ENCODE results near the gene COX10.
"Not testable (repeated sequence)": the region's sequence is repeated elsewhere in the genome, so short reads cannot be mapped to it uniquely, and the experiment has no call there.

The COX10 gene

DNA sequence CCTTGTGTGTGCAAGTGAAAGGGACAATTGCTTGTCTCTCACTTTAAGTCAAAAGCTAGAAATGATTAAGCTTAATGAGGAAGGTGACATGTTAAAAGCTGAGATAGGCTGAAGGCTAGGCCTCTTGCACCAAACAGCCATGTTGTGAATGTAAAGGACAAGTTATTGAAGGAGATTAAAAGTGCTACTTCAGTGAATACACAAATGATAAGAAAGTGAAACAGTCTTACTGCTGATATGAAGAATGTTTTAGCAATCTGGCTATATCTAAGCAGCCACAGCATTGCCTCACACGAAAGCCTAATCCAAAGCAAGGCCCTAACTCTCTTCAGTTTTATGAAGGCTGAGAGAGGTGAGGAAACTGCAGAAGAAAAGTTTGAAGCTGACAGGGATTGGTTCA lies 96.3 kb downstream of the COX10 start:
- Histone ChIP-seq H3K36me3 (no peaks in the 10 kb centered on the region), H3K9me3 (no peaks in the 10 kb centered on the region), H3K4me3 (ENCODE audit: low read depth, low read length) (no peak overlapping the region), H3K27me3 (no peaks in the 10 kb centered on the region), H3K4me1 (no peaks in the 10 kb centered on the region)
- no peak for DNase-seq
- TF ChIP-seq CTCF (IDR thresholded peaks at IDR 0.05; ENCODE audit: low read depth, low read length), result no peak

DNA sequence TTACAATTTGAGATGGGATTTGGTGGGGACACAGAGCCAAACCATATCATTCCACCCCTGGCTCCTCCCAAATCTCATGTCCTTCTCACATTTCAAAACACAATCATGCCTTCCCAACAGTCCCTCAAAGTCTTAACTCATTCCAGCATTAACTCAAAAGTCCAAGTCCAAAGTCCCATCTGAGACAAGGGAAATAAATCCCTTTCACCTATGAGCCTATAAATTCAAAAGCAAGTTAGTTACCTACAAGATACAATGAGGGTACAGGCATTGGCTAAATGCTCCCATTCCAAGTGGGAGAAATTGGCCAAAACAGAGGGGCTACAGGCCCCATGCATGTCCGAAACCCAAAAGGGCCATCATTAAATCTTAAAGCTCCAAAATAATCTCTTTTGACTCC lies 98.5 kb downstream of the COX10 start:
- H3K4me1 ChIP-seq; DNase-seq; H3K27me3 ChIP-seq; H3K4me3 ChIP-seq (ENCODE audit: low read depth, low read length); H3K36me3 ChIP-seq; H3K9me3 ChIP-seq: not testable (repeated sequence)

- H3K36me3 ChIP-seq, result no peaks in the 10 kb centered on the region
- no peaks in the 10 kb centered on the region for H3K27me3 ChIP-seq
- H3K4me3 ChIP-seq (ENCODE audit: low read depth, low read length), result no peak overlapping the region
- no peak for TF ChIP-seq CTCF (IDR thresholded peaks at IDR 0.05; ENCODE audit: low read depth, low read length)
- no peaks in the 10 kb centered on the region for H3K4me1 ChIP-seq
- no peaks in the 10 kb centered on the region for H3K9me3 ChIP-seq
- DNase-seq, result no peak
These were observed 99.3 kb downstream of the COX10 start for GRCh38 chr17:14168582-14168981.

DNA sequence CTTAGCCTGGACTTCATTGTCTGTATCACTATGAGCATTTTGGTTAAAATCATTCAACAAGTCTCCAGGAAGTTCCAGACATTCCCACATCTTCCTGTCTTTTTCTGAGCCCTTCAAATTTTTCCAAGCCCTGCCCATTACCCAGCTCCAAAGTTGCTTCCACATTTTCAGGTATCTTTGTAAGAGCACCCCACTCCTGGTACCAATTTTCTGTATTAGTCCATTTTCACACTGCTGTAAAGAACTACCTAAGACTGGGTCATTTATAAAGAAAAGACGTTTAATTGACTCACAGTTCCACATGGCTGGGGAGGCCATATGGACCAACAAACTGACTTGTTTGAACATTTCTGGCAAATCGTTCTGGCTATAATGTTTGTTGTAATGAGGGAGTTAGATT lies 100.0 kb downstream of the COX10 start:
- H3K36me3 ChIP-seq, result no peaks in the 10 kb centered on the region

DNA sequence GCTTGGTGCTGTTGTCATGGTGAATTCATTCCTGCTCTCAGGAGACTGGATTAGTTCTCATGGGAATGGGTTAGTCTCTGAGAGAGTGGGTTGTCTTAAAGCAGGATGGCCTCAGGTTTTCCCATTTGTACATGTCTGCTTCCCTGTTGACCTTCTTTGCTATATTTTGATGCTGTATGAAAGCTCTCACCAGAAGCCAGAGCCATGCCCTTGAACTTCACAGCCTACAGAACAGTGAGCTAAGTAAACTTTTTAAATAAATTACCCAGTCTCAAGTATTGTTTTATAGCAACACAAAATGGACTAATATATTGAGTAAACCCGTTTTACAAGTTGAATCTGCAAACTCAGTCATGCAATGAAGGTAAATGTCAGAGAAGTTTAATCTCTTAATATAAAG lies 100.6 kb downstream of the COX10 start:
- TF ChIP-seq CTCF (IDR thresholded peaks at IDR 0.05; ENCODE audit: low read depth, low read length), result no peak
- H3K27me3 ChIP-seq, result no peaks in the 10 kb centered on the region
- no peak for DNase-seq
- no peaks in the 10 kb centered on the region for H3K9me3 ChIP-seq
- H3K36me3 ChIP-seq, result no peaks in the 10 kb centered on the region
- H3K4me3 ChIP-seq (ENCODE audit: low read depth, low read length), result no peak overlapping the region
- H3K4me1 ChIP-seq, result no peaks in the 10 kb centered on the region

More for the DNA sequence above, 100.0 kb downstream of the COX10 start:
- no peak for DNase-seq
- Histone ChIP-seq H3K9me3 (no peaks in the 10 kb centered on the region), H3K27me3 (no peaks in the 10 kb centered on the region), H3K4me3 (ENCODE audit: low read depth, low read length) (no peak overlapping the region), H3K4me1 (no peaks in the 10 kb centered on the region)
- TF ChIP-seq CTCF (IDR thresholded peaks at IDR 0.05; ENCODE audit: low read depth, low read length), result no peak

DNA sequence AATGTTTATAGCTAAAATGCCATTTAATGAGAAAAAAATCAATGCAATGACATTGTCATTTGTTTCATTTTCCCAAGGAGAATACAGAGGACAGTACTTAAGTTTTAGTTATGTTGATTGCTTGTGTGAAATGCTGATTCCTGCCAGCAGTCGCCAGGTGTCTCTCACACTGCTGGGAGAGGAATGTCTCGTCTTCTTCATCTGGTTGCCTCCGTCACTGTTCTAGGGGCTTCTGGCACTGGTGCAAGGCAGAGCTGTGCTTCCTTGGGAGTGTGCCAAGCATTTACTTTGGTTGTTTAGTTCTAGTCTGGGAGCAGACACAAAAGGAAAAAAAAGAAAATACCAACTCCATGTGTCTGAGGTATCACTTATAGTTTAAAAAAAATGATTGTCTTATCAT lies 107.7 kb downstream of the COX10 start:
- H3K4me3 ChIP-seq (ENCODE audit: low read depth, low read length); H3K36me3 ChIP-seq; H3K27me3 ChIP-seq; H3K9me3 ChIP-seq; H3K4me1 ChIP-seq: not testable (repeated sequence)
- peak; percentile 39 for DNase-seq

DNA sequence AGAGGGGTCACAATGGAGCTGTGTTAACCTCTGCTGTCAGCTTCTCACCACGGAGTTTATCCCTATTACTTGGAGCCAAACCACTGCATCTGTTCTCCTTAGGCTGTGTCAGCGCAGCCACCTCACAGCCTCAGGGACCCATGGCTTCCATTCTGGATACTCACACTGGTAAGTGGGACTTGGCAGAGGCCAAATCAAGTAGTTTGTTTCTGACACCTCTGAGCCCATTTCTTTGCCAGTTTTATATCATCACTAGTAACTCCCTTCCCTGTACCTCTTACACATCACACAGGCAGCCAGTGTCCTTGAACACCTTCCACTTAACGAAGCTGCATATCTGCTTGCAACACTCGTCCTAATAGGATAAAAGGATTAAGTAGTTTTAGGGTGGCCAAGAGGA lies 108.5 kb downstream of the COX10 start:
- H3K36me3 ChIP-seq; H3K9me3 ChIP-seq; H3K4me1 ChIP-seq; DNase-seq; H3K4me3 ChIP-seq (ENCODE audit: low read depth, low read length); H3K27me3 ChIP-seq: not testable (repeated sequence)

DNA sequence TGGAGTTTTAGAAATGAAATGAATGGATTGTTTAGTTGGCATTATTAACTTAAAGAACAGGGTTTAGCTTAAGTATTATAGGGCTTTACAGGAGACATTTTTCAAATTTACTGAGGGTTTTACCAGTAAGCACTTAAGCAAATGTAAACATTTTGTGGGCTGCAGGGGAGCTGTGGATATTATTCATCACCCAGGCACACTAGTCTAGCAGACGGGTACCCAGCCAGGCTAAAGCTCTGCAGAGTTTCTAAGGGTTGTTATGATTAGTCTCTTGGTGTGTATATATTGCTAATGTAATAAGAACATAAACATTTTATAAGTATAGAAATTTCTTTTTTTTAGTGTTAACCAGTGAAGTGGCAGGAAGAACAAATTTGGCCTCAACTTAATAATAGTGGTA lies 110.6 kb downstream of the COX10 start:
- not testable (repeated sequence) for H3K4me1 ChIP-seq; DNase-seq; H3K9me3 ChIP-seq; H3K27me3 ChIP-seq; H3K4me3 ChIP-seq (ENCODE audit: low read depth, low read length); H3K36me3 ChIP-seq

DNA sequence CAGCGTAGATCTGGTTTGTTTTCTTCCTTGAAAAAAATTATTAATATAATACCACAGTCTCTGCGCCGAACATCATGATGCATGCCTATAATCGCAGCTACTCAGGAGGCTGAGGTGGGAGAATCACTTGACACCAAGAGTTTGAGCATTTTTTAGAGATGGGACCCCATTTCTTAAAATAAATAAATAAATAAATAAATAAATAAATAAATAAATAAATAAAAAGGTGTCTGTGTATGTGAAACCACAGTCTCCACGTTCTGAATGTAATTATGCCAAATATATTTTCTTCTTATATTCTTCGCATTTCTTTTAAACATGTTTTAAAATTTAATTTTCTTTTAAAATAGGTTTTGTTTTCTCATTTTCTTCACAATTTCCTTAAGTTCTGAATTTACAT lies 112.8 kb downstream of the COX10 start:
- DNase-seq; H3K36me3 ChIP-seq; H3K4me3 ChIP-seq (ENCODE audit: low read depth, low read length); H3K4me1 ChIP-seq; H3K27me3 ChIP-seq; H3K9me3 ChIP-seq: not testable (repeated sequence)

- H3K27me3 ChIP-seq; H3K4me1 ChIP-seq; H3K36me3 ChIP-seq; DNase-seq; H3K4me3 ChIP-seq (ENCODE audit: low read depth, low read length); H3K9me3 ChIP-seq: not testable (repeated sequence)
These were observed 115.2 kb downstream of the COX10 start for GRCh38 chr17:14184536-14184935.

DNA sequence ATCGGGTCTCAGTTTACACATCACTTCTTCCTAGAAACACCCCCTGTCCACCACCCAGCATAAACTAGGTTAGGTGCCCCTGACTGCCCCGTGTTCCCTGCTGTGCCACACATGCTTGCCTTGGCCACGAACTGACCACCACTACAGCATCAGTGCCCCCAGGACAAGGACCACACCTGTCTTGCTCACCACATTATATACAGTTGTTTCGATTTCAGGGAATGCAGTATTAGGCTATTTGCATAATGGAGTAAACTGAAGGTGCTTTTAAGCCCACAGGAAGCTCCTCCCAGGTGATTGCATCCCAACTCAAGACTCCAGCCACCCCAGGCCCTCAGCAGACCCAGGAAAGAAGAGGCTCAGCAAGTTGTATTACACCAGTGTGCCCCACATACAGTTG lies 117.1 kb downstream of the COX10 start:
- not testable (repeated sequence) for H3K36me3 ChIP-seq; DNase-seq; H3K4me1 ChIP-seq; H3K27me3 ChIP-seq; H3K9me3 ChIP-seq; H3K4me3 ChIP-seq (ENCODE audit: low read depth, low read length)

DNA sequence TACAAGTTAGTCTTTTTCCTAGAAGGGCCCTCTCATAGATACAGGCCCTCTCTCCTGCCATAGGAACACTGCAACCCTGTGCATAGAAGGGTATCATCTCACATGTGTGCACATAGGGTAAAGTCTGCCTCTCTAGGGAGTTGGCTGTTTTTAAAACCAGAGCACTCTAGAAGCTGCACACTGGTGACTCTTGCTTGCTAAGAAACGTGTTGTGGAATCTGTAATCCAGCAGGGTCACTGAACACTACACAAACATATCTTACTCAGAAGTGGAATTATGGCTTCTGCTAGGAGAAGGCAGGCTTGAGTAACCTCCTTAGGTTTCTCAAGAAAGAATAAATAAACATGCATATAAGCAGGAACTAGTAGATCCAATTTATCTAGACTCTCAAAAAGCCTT lies 121.5 kb downstream of the COX10 start:
- not testable (repeated sequence) for H3K27me3 ChIP-seq; H3K36me3 ChIP-seq; DNase-seq; H3K4me3 ChIP-seq (ENCODE audit: low read depth, low read length); H3K4me1 ChIP-seq; H3K9me3 ChIP-seq

- H3K27me3 ChIP-seq; DNase-seq; H3K36me3 ChIP-seq; H3K4me1 ChIP-seq; H3K9me3 ChIP-seq; H3K4me3 ChIP-seq (ENCODE audit: low read depth, low read length): not testable (repeated sequence)
These were observed 122.2 kb downstream of the COX10 start for GRCh38 chr17:14191469-14191868.

All from BE2C (cell line).